Measurements from ENCODE around the gene SLC12A8.

Gene SLC12A8

GRCh38 chr3:125061170-125061569 lies 151.4 kb downstream of the SLC12A8 start:
- no peak overlapping the region for H3K4me3 ChIP-seq (ENCODE audit: low read depth, low read length)
- no peak for TF ChIP-seq CTCF (IDR thresholded peaks at IDR 0.05; ENCODE audit: borderline replicate concordance, insufficient read depth, low read depth, low read length)

GRCh38 chr3:125059488-125060245 lies 152.9 kb downstream of the SLC12A8 start:
- no peak overlapping the region for H3K4me3 ChIP-seq (ENCODE audit: low read depth, low read length)
- TF ChIP-seq CTCF (IDR thresholded peaks at IDR 0.05; ENCODE audit: borderline replicate concordance, insufficient read depth, low read depth, low read length): no peak

- H3K4me3 ChIP-seq (ENCODE audit: low read depth, low read length): no peak overlapping the region
- no peak for TF ChIP-seq CTCF (IDR thresholded peaks at IDR 0.05; ENCODE audit: borderline replicate concordance, insufficient read depth, low read depth, low read length)
These were observed 153.6 kb downstream of the SLC12A8 start for GRCh38 chr3:125058959-125059358.

GRCh38 chr3:125058529-125058928 lies 154.0 kb downstream of the SLC12A8 start:
- no peak for TF ChIP-seq CTCF (IDR thresholded peaks at IDR 0.05; ENCODE audit: borderline replicate concordance, insufficient read depth, low read depth, low read length)
- no peak overlapping the region for H3K4me3 ChIP-seq (ENCODE audit: low read depth, low read length)

GRCh38 chr3:125057186-125057850 lies 155.2 kb downstream of the SLC12A8 start:
- no peak overlapping the region for H3K4me3 ChIP-seq (ENCODE audit: low read depth, low read length)
- no peak for TF ChIP-seq CTCF (IDR thresholded peaks at IDR 0.05; ENCODE audit: borderline replicate concordance, insufficient read depth, low read depth, low read length)

- peak within 1 kb of the TSS; percentile 67 for H3K4me3 ChIP-seq (ENCODE audit: low read depth, low read length)
- no peak for TF ChIP-seq CTCF (IDR thresholded peaks at IDR 0.05; ENCODE audit: borderline replicate concordance, insufficient read depth, low read depth, low read length)
These were observed 156.4 kb downstream of the SLC12A8 start, which contains the start of gene HEG1 for GRCh38 chr3:125055913-125056745. Gene HEG1 (minus strand): TSS chr3:125055997. CDS start chr3:125055890, 107 bp downstream.
